ENCODE measurements around the gene TMEM30A. TPM values are rescaled to one million over a fixed set of nuclear protein-coding genes. Genes with fewer than 3 reads are reported as not detected.
A peak's percentile ranks its signal among the peaks of the same experiment; 100 is the strongest.

Gene TMEM30A
- polyA plus RNA-seq, 1 experiment = 11.4 TPM

DNA sequence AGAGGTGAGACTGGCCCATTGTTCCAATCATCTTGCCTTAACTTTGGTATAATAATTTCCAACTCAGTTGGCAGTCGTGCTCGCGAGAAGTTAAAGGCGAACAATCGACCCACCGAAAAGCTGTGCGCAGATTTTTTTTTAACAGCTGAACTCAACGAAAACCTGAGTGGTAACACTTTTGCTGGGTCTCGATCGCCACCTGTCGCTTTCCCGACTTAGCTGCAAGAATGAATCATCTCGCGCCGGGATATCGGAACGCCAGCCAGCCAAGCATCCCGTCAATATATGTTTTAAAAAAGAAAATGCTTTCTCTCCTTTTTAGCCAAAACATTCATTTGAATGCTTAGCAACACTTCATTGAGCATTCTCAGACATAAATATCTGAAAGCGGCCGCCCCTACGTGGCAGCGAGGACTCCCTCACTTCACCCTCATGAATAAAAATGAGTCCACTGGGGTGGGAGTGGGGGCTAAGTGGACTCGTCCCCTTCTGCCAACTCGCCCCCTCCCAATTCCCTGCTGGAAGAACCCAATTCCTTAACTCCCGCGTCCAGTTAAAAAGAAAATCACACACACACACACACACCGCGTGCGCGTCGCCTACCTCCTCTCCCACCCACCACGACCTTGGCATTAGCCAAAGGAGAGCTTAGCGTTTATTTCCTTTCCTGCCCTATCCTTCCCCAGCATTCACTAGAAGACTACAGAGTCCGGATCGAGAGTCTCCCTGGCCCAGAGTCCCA is 80.2 kb downstream of the TMEM30A start:
- Histone ChIP-seq H3K27me3 (ENCODE audit: control insufficient read depth, insufficient read depth, low read length) (no peaks in the 10 kb centered on the region), H3K36me3 (ENCODE audit: control insufficient read depth, insufficient read depth, low read length) (peaks cover 11% of the 10 kb centered on the region), H3K4me3 (ENCODE audit: low read depth, low read length) (peak overlapping the region; percentile 88)
- peak; percentile 59 for DNase-seq (ENCODE audit: low read depth)
- CTCF ChIA-PET = interaction anchor here (0.6 to 10.6 kb wide), 27 partner anchors 19 to 1466 kb away, joined by 3 to 130 read pairs (median 3); no protein-coding TSS in a partner anchor
- TF ChIP-seq, protein P1, sequence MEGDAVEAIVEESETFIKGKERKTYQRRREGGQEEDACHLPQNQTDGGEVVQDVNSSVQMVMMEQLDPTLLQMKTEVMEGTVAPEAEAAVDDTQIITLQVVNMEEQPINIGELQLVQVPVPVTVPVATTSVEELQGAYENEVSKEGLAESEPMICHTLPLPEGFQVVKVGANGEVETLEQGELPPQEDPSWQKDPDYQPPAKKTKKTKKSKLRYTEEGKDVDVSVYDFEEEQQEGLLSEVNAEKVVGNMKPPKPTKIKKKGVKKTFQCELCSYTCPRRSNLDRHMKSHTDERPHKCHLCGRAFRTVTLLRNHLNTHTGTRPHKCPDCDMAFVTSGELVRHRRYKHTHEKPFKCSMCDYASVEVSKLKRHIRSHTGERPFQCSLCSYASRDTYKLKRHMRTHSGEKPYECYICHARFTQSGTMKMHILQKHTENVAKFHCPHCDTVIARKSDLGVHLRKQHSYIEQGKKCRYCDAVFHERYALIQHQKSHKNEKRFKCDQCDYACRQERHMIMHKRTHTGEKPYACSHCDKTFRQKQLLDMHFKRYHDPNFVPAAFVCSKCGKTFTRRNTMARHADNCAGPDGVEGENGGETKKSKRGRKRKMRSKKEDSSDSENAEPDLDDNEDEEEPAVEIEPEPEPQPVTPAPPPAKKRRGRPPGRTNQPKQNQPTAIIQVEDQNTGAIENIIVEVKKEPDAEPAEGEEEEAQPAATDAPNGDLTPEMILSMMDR (IDR thresholded peaks at IDR 0.05; ENCODE audit: insufficient read depth, low read depth, low read length) = peak; percentile 83
- POLR2A ChIA-PET = interaction anchor here (0.6 to 0.7 kb wide), 3 partner anchors 37 to 313 kb away, joined by 3 to 6 read pairs (median 4); no protein-coding TSS in a partner anchor

GRCh38 chr6:75203721-75204120 is 80.9 kb downstream of the TMEM30A start:
- ChIA-PET POLR2A (interaction anchor here (0.7 kb wide), 1 partner anchor 236 kb away, joined by 3 read pairs; no protein-coding TSS in a partner anchor), CTCF (interaction anchor here (0.6 to 10.6 kb wide), 25 partner anchors 19 to 1465 kb away, joined by 3 to 130 read pairs (median 3); no protein-coding TSS in a partner anchor)
- H3K36me3 ChIP-seq (ENCODE audit: control insufficient read depth, insufficient read depth, low read length) = peaks cover 11% of the 10 kb centered on the region
- peak overlapping the region; percentile 88 for H3K4me3 ChIP-seq (ENCODE audit: low read depth, low read length)
- DNase-seq (ENCODE audit: low read depth) = no peak
- TF ChIP-seq, protein P1 (IDR thresholded peaks at IDR 0.05; ENCODE audit: insufficient read depth, low read depth, low read length) = no peak
- no peaks in the 10 kb centered on the region for H3K27me3 ChIP-seq (ENCODE audit: control insufficient read depth, insufficient read depth, low read length)

Other genes starting within 250 kb of the TMEM30A start
- gene COL12A1, start 78.7 kb downstream of the TMEM30A start, polyA plus RNA-seq (2011; rRNA removed) = 868 and 1,308 TPM in 2 replicates
- gene COX7A2, start 41.0 kb downstream of the TMEM30A start, polyA plus RNA-seq (2011; rRNA removed) = 133 and 214 TPM in 2 replicates
- gene FILIP1, start 209.0 kb upstream of the TMEM30A start, polyA plus RNA-seq (2011; rRNA removed) = 0.44 and 0.63 TPM in 2 replicates